T-helper 9 cell (primary cell): ENCODE data around the gene AKAP9.
"Not testable (repeated sequence)": the region's sequence is repeated elsewhere in the genome, so short reads cannot be mapped to it uniquely, and the experiment has no call there.

Experiments used
- DNase-seq: peaks from one replicate; pipeline ENCODE4 v3.0.0-alpha.2; 2020

The AKAP9 gene

GRCh38 chr7:91947948-91948347 lies 7.3 kb downstream of the AKAP9 start:
- DNase-seq = no peak

- no peak for DNase-seq
Observed at GRCh38 chr7:91949221-91950009, 8.8 kb downstream of the AKAP9 start.

- no peak for DNase-seq
Observed at GRCh38 chr7:91953618-91954017, 13.0 kb downstream of the AKAP9 start.

GRCh38 chr7:91956464-91956863 lies 15.8 kb downstream of the AKAP9 start:
- DNase-seq = not testable (repeated sequence)

- DNase-seq = no peak
Observed at GRCh38 chr7:91957232-91957631, 16.6 kb downstream of the AKAP9 start.

- DNase-seq = no peak
Observed at GRCh38 chr7:91957823-91958222, 17.2 kb downstream of the AKAP9 start.

- no peak for DNase-seq
Observed at GRCh38 chr7:91959023-91959422, 18.4 kb downstream of the AKAP9 start.

GRCh38 chr7:91961816-91962215 lies 21.2 kb downstream of the AKAP9 start:
- DNase-seq = no peak

- no peak for DNase-seq
Observed at GRCh38 chr7:91962419-91962818, 21.8 kb downstream of the AKAP9 start.

- DNase-seq = not testable (repeated sequence)
Observed at GRCh38 chr7:91967513-91967912, 26.9 kb downstream of the AKAP9 start.

GRCh38 chr7:91973639-91974038 lies 33.0 kb downstream of the AKAP9 start:
- DNase-seq = no peak

- DNase-seq = no peak
Observed at GRCh38 chr7:91974066-91974465, 33.4 kb downstream of the AKAP9 start.

- DNase-seq = no peak
Observed at GRCh38 chr7:91976743-91977142, 36.1 kb downstream of the AKAP9 start.

- DNase-seq = no peak
Observed at GRCh38 chr7:91979590-91979989, 38.9 kb downstream of the AKAP9 start.

GRCh38 chr7:91982352-91982751 lies 41.7 kb downstream of the AKAP9 start:
- DNase-seq = not testable (repeated sequence)

GRCh38 chr7:91988213-91988612 lies 47.6 kb downstream of the AKAP9 start:
- DNase-seq = no peak

GRCh38 chr7:91993976-91994375 lies 53.3 kb downstream of the AKAP9 start:
- no peak for DNase-seq

GRCh38 chr7:91995391-91996105 lies 54.9 kb downstream of the AKAP9 start:
- no peak for DNase-seq

GRCh38 chr7:91999631-92000565 lies 59.2 kb downstream of the AKAP9 start:
- no peak for DNase-seq

- no peak for DNase-seq
Observed at GRCh38 chr7:92002720-92003119, 62.1 kb downstream of the AKAP9 start.

- DNase-seq = no peak
Observed at GRCh38 chr7:92006046-92006445, 65.4 kb downstream of the AKAP9 start.

GRCh38 chr7:92010215-92010614 lies 69.6 kb downstream of the AKAP9 start:
- DNase-seq = no peak

- no peak for DNase-seq
Observed at GRCh38 chr7:92013611-92014010, 72.9 kb downstream of the AKAP9 start.
